ENCODE measurements around the gene ZNF701.
"Not testable (repeated sequence)": the region's sequence is repeated elsewhere in the genome, so short reads cannot be mapped to it uniquely, and the experiment has no call there.

Gene ZNF701

DNA sequence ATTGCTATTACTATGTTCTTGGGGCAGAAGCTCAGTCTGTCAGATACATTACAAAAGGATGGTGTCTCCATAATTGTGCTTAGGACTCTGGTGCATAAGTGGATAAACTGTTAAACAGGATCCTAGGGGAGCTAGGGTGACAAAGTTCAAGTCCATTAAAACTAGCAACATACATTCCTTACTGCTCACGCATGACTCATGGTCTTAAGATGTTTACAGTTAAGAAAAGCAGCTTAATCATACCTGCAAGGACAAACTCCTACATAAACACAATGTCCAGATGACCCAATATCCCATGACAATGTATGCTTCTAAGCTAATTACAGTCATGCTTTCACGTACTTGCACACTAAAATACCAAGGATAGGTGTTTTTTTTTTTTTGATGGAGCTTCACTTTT lies 3.5 kb upstream of the ZNF701 start:
- no peak for DNase-seq

DNA sequence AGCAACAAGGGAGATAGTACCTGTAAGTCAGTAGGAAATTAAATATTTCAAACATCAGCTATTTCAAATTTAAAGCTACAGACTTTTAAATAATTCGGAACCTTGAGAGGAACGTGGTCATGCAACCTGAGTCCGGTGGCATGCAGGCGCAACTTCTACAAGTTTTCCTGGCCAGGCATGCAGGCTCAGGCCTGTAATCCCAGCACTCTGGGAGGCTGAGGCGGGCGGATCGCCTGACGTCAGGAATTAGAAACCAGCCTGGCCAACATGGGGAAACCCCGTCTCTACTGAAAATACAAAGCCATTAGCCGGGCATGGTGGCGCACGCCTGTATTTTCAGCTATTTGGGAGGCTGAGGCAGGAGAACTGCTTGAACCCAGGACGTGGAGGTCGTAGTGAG lies 2.2 kb upstream of the ZNF701 start:
- DNase-seq = no peak

DNA sequence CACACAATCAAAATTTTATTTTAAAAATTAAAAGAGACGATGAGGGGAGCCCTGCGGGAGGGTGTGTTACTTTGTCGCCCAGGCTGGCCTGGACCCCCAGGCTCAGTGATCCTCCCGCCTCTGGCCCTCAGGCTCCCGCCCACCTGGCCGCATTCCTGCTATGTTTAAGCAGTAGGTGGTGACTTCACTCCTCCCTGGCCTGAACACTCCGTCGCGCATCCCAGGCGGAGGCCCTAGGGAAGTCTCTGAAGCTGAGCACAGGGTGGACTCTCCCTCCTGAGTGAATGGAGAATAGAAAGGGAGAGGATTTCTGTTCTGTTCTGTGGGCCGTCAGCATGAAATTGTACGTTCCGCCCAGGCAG lies 468 bp upstream of the ZNF701 start:
- DNase-seq = peak; percentile 85

DNA sequence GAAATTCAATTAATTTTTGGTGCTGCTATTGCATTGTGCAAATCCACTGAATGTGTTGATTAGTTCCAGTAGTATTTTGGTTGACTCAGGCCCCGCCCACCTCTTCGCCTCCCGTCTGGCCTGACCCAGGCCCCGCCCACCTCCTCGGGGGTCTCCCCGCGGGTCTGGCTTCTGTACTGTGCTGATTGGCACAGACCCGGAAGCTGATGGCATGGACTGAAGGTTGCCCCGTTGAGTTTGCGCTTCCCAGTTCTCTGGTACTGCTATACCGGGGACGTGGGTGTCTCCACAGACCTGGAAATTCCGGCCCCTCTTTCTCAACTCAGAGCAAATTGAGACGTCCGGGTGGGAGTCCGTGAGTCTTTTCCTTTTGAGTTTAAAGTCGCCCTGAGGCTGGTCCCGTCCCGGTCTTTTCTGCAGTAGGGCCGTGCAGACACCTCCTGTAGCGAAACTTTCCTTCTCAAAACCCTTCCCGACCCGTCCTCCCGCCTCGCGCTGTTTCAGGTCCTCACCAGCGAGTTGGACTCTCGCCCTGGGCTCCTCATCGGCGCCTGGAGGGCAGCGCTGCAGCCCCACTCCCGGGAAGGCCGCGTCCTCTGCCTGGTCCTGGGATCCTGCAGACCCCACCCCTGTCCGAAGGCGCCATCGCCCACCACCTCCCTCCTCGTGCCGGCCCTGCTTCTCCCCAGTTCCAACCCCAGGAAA lies 14.8 kb downstream of the ZNF701 start:
- no peak for DNase-seq

DNA sequence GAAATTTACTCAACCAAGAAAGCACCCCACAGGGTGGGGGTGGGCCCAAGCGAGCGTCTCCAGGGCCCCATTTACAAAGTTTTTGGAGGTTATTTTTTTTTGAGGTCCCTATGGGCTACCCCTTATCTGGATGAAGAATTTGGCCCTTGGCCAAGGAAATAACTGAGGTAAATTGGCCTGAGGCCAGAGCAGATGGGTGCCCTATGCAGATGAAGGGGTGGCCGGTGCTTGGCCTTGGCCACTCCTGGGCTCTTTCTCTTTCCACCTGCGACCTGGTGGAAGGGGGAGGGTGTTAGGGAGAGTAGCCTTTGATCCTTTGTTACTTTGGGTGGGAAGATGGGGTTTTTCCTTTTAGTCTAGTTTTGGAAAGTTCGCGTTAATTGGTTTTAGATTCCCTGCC lies 15.5 kb downstream of the ZNF701 start:
- no peak for DNase-seq

DNA sequence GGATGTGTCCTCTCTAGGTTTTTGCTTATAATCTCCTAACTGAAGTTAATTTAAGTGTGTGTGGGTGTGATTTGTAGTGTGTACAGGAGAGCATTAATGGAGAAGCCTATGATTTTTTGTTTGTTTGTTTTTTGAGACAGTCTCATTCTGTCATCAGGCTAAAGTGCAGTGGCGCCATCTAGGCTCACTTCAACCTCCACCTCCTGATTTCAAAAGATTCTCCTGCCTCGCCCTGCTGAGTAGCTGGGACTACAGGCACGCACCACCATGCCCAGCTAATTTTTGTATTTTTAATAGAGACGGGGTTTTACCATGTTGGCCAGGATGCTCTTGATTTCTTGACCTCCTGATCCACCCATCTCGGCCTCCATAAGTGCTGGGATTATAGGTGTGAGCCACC lies 20.6 kb downstream of the ZNF701 start:
- DNase-seq = no peak

DNA sequence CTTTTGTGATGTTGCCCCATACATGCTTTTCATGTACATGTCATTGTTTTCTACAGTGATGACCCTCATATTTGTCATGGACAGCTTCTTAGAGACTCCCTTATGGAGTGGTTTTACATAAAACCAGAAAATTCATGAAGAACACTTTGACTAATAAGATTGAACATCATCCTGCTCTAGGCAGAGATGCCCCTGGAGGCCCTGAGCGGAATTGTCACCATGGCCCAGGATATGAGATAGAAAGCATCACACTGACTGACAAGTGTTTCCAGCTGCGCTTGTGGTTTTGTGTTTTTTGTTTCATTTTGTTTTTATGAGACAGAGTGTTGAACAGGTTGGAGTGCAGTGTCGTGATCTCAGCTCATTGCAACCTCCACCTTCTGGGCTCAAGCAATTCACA lies 22.2 kb downstream of the ZNF701 start:
- DNase-seq = no peak

DNA sequence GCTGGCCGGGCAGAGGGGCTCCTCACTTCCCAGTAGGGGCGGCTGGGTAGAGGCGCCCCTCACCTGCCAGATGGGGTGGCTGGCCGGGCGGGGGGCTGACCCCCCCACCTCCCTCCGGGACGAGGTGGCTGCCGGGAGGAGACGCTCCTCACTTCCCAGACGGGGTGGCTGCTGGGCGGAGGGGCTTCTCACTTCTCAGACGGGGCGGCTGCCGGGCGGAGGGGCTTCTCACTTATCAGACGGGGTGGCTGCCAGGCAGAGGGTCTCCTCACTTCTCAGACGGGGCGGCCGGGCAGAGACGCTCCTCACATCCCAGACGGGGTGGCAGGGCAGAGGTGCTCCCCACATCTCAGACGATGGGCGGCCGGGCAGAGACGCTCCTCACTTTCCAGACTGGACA lies 23.4 kb downstream of the ZNF701 start:
- DNase-seq = not testable (repeated sequence)

DNA sequence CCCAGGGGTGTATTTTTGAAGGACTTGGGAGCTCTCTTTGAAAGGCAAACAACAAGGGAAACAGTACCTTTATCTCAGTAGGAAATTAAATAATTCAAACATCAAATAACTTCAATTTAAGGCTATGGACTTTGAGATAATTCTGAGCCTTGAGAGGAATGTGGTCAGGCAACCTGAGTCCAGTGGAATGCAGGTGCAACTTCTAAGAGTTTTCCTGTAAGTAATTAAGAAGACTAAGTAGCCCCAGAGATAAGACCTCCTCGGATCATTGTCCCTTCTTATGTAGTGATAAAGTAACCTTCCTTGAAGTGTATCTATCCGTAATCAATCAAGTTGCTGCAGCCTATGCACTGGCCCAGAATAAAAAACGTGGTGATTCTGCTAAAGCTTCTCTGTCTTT lies 29.2 kb downstream of the ZNF701 start:
- DNase-seq = no peak

DNA sequence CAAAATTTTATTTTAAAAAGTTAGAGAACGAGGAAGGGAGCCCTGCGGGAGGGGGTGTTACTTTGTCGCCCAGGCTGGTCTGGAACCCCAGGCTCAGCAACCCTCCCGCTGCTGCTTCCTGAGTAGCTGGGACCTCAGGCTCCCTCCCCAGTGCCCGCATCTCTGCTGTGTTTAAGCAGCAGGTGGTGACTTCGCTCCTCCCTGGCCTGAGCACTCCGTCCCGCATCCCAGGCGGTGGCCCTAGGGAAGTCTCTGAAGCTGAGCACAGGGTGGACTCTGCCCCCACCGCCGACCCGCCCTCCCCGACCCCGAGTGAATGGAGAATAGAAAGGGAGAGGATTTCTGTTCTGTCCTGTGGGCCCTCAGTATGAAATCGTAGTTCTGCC lies 30.5 kb downstream of the ZNF701 start:
- peak; percentile 77 for DNase-seq

DNA sequence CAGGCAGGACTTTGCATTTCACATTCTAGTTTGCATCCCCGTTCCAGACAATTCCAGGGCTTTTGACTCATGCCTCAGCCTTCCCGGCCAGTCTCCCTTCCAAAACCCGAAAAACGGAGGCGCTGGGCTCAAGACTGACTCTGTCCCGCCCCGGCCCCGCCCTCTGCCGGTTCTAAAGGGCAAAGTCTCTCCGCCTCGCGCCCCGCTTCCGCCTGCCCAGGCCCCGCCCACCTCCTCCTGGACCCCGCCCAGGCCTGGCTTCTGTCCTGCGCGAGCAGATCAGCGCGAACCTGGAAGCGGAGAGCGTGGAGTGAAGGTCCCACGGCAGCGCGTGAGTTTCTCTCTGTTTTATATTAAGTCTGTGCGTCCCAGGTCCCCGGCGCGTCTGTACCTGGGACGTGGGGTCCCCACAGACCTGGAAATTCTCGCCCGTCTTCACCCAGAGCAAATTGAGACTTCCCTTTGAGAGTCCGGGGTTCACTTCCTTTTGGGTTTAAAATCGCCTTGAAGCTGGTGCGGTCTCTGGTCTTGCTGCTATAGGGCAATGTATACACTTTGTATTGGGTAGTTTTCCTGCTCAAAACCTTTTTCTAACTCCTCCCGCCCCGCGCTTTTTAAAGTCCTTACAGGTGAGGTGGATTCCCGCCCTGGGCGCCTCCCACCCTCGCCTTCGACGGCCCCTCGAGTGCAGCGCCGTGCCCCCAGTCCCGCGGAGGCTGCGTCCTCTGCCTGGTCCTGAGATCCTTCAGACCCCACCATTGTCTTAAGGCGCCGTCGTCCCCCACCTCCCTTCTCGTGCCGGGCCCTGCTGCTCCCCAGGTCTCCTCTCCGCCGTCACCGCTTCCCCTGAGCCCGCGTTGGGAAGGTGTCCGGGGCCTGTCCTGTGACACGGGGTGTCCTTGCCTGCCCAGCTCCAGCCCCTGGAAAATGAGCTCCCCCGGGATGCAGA lies 31.2 kb downstream of the ZNF701 start:
- peak; percentile 91 for DNase-seq

DNA sequence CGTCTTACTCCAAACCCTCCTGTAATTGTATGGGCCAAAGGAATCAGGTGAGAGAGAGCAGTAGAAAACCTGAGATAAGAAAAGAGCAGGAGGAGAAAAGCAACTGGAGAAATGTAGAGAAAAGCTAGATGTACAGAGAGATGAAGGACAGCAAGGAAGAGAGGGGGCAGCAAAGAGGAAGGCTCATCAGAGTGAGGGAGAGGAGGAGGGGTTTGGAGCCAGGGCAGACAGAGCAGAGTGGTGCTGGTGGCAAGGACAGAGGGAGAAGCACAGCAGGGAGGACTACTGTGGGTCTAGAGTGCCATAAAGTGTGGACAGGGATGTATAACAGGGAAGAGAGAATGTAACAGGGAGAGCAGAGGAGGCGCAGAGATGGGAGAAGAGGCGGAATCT lies 31.9 kb downstream of the ZNF701 start:
- peak; percentile 38 for DNase-seq

DNA sequence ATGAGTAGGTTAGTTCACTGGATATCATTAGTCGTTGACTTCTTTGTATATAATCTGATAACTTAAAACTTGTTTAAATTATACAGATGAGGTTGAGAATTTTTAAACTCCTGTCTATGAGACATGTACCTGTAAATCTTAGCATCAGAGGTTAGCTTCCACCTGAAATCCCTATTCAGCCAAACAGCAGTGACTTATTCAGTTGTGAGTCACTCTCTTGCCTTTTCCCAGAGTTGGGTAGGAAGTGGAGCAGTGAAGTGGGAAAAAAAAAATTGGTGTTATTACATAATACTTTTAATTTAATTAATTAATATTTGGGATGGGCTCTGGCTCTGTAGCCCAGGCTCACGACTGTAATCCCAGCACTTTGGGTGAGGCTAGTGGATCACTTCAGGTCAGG lies 32.9 kb downstream of the ZNF701 start:
- DNase-seq = no peak

DNA sequence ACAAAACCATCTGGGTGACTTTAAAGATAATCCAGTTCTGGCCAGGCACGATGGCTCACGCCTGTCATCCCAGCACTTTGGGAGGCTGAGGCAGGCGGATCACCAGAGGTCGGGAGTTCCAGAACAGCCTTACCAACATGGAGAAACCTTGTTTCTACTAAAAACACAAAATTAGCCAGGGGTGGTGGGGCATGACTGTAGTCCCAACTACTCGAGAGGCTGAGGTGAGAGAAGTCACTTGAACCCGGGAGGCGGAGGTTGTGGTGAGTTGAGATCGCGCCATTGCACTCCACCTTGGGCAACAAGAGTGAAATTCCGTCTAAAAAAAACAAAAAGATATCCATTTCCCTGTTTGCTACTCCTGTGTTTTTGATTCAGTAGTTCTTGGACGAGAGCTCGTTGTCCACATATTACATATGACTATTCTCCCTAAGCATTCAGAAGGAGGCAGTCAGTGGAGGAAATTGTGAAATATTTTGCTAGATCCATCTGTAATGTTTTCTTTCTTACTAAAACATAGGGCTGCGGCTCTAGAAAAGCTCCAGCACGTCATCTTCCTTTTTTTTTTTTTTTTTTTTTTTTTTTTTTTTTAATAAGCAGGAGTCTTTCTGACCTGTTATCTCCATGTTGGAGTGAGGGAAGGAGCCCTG lies 33.6 kb downstream of the ZNF701 start:
- no peak for DNase-seq

DNA sequence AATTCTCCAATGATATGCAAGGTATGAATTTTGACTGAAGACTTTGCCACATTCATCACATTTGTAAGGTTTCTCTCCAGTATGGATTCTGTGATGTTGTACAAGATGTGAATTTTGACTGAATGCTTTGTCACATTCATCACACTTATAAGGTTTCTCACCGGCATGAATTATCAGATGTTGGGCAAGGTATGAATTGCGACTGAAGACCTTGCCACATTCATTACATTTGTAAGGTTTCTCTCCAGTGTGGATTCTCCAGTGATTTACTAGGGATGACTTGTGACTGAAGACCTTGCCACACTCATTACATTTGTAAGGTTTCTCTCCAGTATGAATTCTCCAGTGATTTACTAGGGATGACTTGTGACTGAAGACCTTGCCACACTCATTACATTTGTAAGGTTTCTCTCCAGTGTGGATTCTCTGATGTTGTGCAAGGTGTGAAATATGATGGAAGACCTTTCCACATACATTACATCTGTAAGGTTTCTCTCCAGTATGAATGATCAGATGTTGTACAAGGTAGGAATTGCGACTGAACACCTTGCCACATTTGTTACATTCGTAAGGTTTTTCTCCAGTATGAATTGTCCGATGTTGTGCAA lies 43.3 kb downstream of the ZNF701 start:
- no peak for DNase-seq

DNA sequence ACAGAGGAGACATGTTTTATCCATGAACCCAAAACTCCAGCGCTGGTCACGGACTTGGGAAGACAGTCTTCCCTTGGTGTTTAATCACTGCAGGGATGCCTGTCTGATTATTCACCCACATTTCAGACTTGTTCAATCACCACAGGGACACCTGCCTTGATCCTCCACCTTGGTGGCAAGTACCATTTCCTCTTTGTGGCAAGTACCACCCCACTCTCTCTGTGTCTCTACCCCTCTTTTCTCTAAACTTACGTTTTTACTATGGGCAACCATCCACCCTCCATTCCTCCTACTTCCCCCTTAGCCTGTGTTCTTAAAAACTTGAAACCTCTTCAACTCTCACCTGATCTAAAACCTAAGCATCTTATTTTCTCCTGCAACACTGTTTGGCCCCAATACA lies 51.3 kb downstream of the ZNF701 start:
- DNase-seq = no peak

DNA sequence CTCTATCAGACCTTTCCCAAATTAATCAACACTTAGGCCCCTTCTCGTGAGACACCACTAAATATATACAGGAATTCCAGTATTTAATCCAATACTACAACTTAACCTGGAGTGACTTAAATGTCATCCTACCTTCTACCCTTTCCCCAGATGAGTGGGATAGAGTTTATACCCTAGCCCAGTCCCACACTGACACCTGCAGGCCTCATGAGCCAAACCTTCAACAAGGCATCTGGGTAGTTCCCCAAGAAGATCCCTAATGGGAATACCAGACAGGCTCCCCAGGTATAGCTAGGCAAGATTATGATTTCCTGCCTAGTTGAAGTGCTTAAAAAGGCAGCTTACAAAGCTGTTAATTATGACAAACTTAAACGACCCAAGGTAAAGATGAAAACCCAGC lies 52.2 kb downstream of the ZNF701 start:
- peak; percentile 14 for DNase-seq

DNA sequence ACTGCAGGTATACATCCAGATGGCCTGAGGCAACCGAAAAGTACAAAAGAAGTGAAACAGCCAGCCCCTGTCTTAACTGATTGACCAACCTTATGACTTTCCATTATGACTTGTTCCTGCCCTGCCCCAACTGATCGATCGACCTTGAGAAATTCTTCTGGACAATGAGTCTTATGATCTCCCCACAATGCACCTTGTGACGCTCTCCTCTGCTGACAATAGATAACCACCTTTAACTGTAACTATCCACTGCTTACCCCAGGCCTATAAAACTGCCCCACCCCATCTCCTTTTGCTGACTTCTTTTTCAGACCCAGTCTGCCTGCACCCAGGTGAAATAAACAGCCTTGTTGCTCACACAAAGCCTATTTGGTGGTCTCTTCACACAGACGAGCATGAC lies 56.8 kb downstream of the ZNF701 start:
- no peak for DNase-seq

DNA sequence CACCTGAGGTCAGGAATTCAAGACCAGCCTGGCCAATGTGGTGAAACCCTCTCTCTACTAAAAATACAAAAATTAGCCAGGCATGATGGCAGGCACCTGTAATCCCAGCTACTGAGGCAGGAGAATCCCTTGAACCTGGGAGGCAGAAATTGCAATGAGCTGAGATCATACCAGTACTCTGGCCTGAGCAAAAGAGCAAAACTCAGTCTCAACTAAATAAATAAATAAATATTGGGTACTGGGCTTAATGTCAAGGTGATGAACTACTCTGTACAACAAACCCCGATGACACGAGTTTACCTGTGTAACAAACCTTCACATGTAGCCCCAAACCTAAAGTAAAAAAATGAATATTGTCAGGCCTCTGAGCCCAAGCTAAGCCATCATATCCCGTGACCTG lies 57.4 kb downstream of the ZNF701 start:
- DNase-seq = not testable (repeated sequence)

DNA sequence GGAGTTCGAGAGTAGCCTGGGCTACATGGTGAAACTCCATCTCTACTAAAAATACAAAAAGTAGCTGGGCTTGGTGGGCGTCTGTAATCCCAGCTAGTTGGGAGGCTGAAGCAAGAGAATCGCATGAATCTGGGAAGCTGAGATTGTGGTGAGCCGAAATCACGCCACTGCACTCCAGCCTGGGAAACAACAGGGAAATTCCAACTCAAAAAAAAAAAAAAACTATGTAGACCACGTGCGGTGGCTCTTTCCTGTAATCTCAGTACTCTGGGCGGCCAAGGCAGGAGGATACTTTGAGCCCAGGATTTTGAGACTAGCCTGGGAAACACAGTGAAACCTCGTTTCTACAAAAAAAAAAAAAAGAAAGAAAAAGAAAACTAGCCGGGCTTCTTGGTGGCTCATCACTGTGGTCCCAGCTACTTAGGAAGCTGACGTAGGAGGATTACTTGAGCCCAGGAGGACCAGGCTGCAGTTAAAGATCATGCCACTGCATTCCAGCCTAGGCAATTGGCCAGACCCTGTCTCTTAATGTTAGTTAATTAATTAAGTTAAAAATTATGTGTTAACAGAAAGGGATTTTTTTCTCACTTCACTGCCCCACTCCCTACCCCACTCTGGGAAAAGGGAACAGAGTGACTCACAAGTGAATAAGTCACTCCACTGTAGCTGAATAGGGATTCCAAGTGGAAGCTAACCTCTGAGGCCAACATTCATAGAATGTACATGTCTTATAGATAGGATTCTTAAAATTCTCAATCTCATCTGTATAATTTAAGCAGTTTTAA lies 65.9 kb downstream of the ZNF701 start:
- DNase-seq = no peak

All from NCI-H146 (cell line).